H1 (cell line): ENCODE data around the gene CDK13. TPM values are rescaled to one million over a fixed set of nuclear protein-coding genes. Genes with fewer than 3 reads are reported as not detected.
"Not testable (repeated sequence)": the region's sequence is repeated elsewhere in the genome, so short reads cannot be mapped to it uniquely, and the experiment has no call there.

Experiments
- CTCF ChIA-PET: fragments of 300-600 bp; sonication (Branson Sonifier 250); formaldehyde crosslinking; loops from one replicate; lab custom pipeline; 2021; ENCODE audit not compliant: partially characterized antibody; lab: Charles Lee
- POLR2A ChIA-PET: fragments of 300-600 bp; sonication (Branson Sonifier 250); formaldehyde crosslinking; loops from one replicate; lab custom pipeline; 2021; ENCODE audit warnings: inconsistent platforms; ENCODE audit not compliant: partially characterized antibody; lab: Charles Lee
- DNase-seq, 2 experiments: peaks; one replicate each; pipeline versions ENCODE4 v3.0.0 to v3.0.0-alpha.2; 2010 to 2022; ENCODE audit warnings: low spot score in 2 of 2, low read depth in 1 of 2, mixed read lengths in 1 of 2
- FAIRE-seq: peaks from 2 replicates; lab custom pipeline; 2011; peaks lifted over from hg19 to GRCh38; lab: Jason Lieb, UNC
- H2AFZ ChIP-seq: 2 replicates; pipeline ENCODE4 v1.8.1; 2012; ENCODE audit warnings: low read length, inconsistent platforms
- H2AK5ac ChIP-seq: 2 replicates; pipeline ENCODE4 v1.6.1; 2013; ENCODE audit warnings: low read depth, low read length
- H2BK120ac ChIP-seq: replicated peaks from 2 replicates; pipeline ENCODE3; 2013; ENCODE audit warnings: low read depth, low read length, inconsistent platforms
- H2BK12ac ChIP-seq: 2 replicates; pipeline ENCODE4 v1.6.1; 2013; ENCODE audit warnings: low read depth, low read length
- H2BK15ac ChIP-seq: 2 replicates; pipeline ENCODE4 v1.6.1; 2013; ENCODE audit warnings: low read length
- H2BK20ac ChIP-seq: 2 replicates; pipeline ENCODE4 v1.6.1; 2013; ENCODE audit warnings: low read length
- H2BK5ac ChIP-seq: 2 replicates; pipeline ENCODE4 v1.6.1; 2013; ENCODE audit warnings: low read depth, low read length
- H3K14ac ChIP-seq: 2 replicates; pipeline ENCODE4 v1.6.1; 2013; ENCODE audit warnings: inconsistent platforms; ENCODE audit not compliant: insufficient read length
- H3K18ac ChIP-seq: 2 replicates; pipeline ENCODE4 v1.6.1; 2013; ENCODE audit warnings: low read length; ENCODE audit errors: extremely low read depth
- H3K23ac ChIP-seq: 2 replicates; pipeline ENCODE4 v1.6.1; 2013; ENCODE audit warnings: inconsistent platforms; ENCODE audit not compliant: insufficient read length
- H3K23me2 ChIP-seq: 2 replicates; pipeline ENCODE4 v1.6.1; 2013; ENCODE audit warnings: low read depth, low read length
- H3K27ac ChIP-seq: 2 replicates; pipeline ENCODE4 v1.6.1; 2011; ENCODE audit warnings: low read depth, low read length, inconsistent platforms
- H3K27me3 ChIP-seq, 4 experiments: replicated peaks in 1 of 4; 1 replicate in 1 of 4; 2 replicates in 3 of 4; pipeline versions ENCODE4 v1.6.1 to v1.8.1; 2011 to 2013; ENCODE audit warnings: low read length in 3 of 4, mild to moderate bottlenecking in 3 of 4, inconsistent platforms in 2 of 4, mixed read lengths in 2 of 4, moderate library complexity in 1 of 4; ENCODE audit not compliant: control insufficient read depth in 3 of 4, insufficient read depth in 3 of 4; ENCODE audit errors: extremely low read depth in 1 of 4
- H3K36me3 ChIP-seq, 4 experiments: 2 replicates each; pipeline versions ENCODE4 v1.6.1 to v1.8.1; 2011 to 2013; ENCODE audit warnings: mild to moderate bottlenecking in 4 of 4, low read length in 3 of 4, moderate library complexity in 2 of 4, control low read depth in 1 of 4, inconsistent platforms in 1 of 4; ENCODE audit not compliant: insufficient read depth in 4 of 4, control insufficient read depth in 2 of 4
- H3K4ac ChIP-seq: replicated peaks from 2 replicates; pipeline ENCODE3; 2013; ENCODE audit warnings: low read length, low read depth, mixed read lengths, inconsistent platforms; ENCODE audit not compliant: insufficient read length
- H3K4me1 ChIP-seq, 4 experiments: replicated peaks in 1 of 4; 1 replicate in 1 of 4; 2 replicates in 3 of 4; pipeline versions ENCODE4 v1.6.1 to v1.8.1; 2011 to 2013; ENCODE audit warnings: low read length in 3 of 4, inconsistent platforms in 2 of 4, mixed read lengths in 1 of 4; ENCODE audit not compliant: insufficient read depth in 4 of 4, control insufficient read depth in 3 of 4
- H3K4me2 ChIP-seq, 2 experiments: 2 replicates each; pipeline versions ENCODE4 v1.6.1 to v1.8.1; 2011 to 2013; ENCODE audit warnings: low read depth in 2 of 2, low read length in 2 of 2, control low read depth in 1 of 2, inconsistent platforms in 1 of 2, mild to moderate bottlenecking in 1 of 2; ENCODE audit not compliant: insufficient read depth in 1 of 2
- H3K4me3 ChIP-seq, 4 experiments: fragments of 200-600, 300-600 bp in 1 of 4; sonication (generic), shearing (Covaris generic), sonication (Bioruptor Twin) in 1 of 4; 2 replicates each; pipeline versions ENCODE4 v1.5.1 to v1.8.1; 2011 to 2016; ENCODE audit warnings: low read length in 4 of 4, low read depth in 3 of 4, control low read depth in 2 of 4, inconsistent platforms in 2 of 4, mild to moderate bottlenecking in 2 of 4, mixed read lengths in 1 of 4, moderate library complexity in 1 of 4; ENCODE audit not compliant: insufficient read depth in 2 of 4; ENCODE audit errors: extremely low read depth in 1 of 4
- H3K56ac ChIP-seq: replicated peaks from 2 replicates; pipeline ENCODE3; 2013; ENCODE audit warnings: low read depth, mild to moderate bottlenecking, mixed read lengths, low read length, inconsistent platforms; ENCODE audit not compliant: insufficient read length
- H3K79me1 ChIP-seq: 2 replicates; pipeline ENCODE4 v1.6.1; 2013; ENCODE audit warnings: low read depth, low read length, control low read depth
- H3K79me2 ChIP-seq, 2 experiments: 2 replicates each; pipeline versions ENCODE4 v1.6.1 to v1.8.1; 2012 to 2013; ENCODE audit warnings: low read length in 2 of 2, mild to moderate bottlenecking in 2 of 2, inconsistent platforms in 1 of 2; ENCODE audit not compliant: insufficient read depth in 2 of 2, control insufficient read depth in 1 of 2
- H3K9ac ChIP-seq, 4 experiments: replicated peaks in 1 of 4; 1 replicate in 1 of 4; 2 replicates in 3 of 4; pipeline versions ENCODE4 v1.6.1 to v1.8.1; 2011 to 2013; ENCODE audit warnings: low read depth in 3 of 4, low read length in 3 of 4, control low read depth in 2 of 4, mild to moderate bottlenecking in 2 of 4, moderate library complexity in 2 of 4, inconsistent platforms in 1 of 4; ENCODE audit errors: extremely low read depth in 1 of 4
- H3K9me3 ChIP-seq, 2 experiments: 2 replicates each; pipeline versions ENCODE4 v1.6.1 to v1.8.1; 2012 to 2013; ENCODE audit warnings: mild to moderate bottlenecking in 2 of 2, moderate library complexity in 2 of 2, control low read depth in 1 of 2, inconsistent platforms in 1 of 2, low read depth in 1 of 2, low read length in 1 of 2, mixed read lengths in 1 of 2; ENCODE audit not compliant: insufficient read depth in 2 of 2
- H4K20me1 ChIP-seq, 2 experiments: replicated peaks in 1 of 2; 2 replicates each; pipeline versions ENCODE3 to v1.8.1; 2011 to 2013; ENCODE audit warnings: inconsistent platforms in 2 of 2, low read length in 2 of 2, mild to moderate bottlenecking in 1 of 2; ENCODE audit not compliant: insufficient read depth in 2 of 2, control insufficient read depth in 1 of 2
- H4K5ac ChIP-seq: 2 replicates; pipeline ENCODE4 v1.6.1; 2013; ENCODE audit warnings: low read length, low read depth, mixed read lengths, inconsistent platforms; ENCODE audit not compliant: insufficient read length
- H4K8ac ChIP-seq: 2 replicates; pipeline ENCODE4 v1.8.0; 2013; ENCODE audit warnings: mild to moderate bottlenecking, moderate library complexity, low read length, inconsistent platforms; ENCODE audit not compliant: insufficient read depth; ENCODE audit errors: extremely low read depth
- H4K91ac ChIP-seq: replicated peaks from 2 replicates; pipeline ENCODE3; 2013; ENCODE audit warnings: low read length, mixed read lengths, inconsistent platforms; ENCODE audit not compliant: insufficient read length
- WGBS, 2 experiments: shearing (Covaris generic) in 1 of 2; methylation state at CpG; one replicate each; pipeline versions ENCODE4 v1.1.6 to v1.1.7; 2013 to 2015; ENCODE audit warnings: low lambda C conversion rate in 2 of 2, mixed read lengths in 2 of 2, inconsistent platforms in 1 of 2, low coverage in 1 of 2, missing lambda C conversion rate in 1 of 2; ENCODE audit not compliant: insufficient replicate concordance in 2 of 2, insufficient coverage in 1 of 2, insufficient read length in 1 of 2; ENCODE audit errors: extremely low coverage in 1 of 2, missing lambda C conversion rate in 1 of 2; 5-methylcytosine and 5-hydroxymethylcytosine counted together
- polyA plus RNA-seq, 7 experiments: library from polyadenylated mRNA; depleted of rRNA in 3 of 7; stranded (reverse) in 5 of 7; unstranded in 2 of 7; fragments of >200 nt in 5 of 7; fragments of 200-250 nt in 2 of 7; gene quantifications; 1 replicate in 5 of 7; 2 replicates in 1 of 7; 4 replicates in 1 of 7; pipeline versions ENCODE4 v1.2.1 to v1.2.3, GENCODE V29; 2011 to 2013; ENCODE audit warnings: missing spikeins in 2 of 7, mixed read lengths in 2 of 7
- total RNA-seq: library from RNA; stranded (reverse); fragmentation: NEBNext Ultra II Directional; extraction: Animal tissue kit (Norgen Biotek cat#: 25700); gene quantifications from 2 replicates; pipeline ENCODE4 v1.2.1, GENCODE V29; 2021

Gene CDK13
- total and polyA plus RNA-seq, 2 of the 8 experiments (the other 6 are each of a cell fraction or from before 2014, with no cell fraction given): 22.6 to 49.5 TPM

DNA sequence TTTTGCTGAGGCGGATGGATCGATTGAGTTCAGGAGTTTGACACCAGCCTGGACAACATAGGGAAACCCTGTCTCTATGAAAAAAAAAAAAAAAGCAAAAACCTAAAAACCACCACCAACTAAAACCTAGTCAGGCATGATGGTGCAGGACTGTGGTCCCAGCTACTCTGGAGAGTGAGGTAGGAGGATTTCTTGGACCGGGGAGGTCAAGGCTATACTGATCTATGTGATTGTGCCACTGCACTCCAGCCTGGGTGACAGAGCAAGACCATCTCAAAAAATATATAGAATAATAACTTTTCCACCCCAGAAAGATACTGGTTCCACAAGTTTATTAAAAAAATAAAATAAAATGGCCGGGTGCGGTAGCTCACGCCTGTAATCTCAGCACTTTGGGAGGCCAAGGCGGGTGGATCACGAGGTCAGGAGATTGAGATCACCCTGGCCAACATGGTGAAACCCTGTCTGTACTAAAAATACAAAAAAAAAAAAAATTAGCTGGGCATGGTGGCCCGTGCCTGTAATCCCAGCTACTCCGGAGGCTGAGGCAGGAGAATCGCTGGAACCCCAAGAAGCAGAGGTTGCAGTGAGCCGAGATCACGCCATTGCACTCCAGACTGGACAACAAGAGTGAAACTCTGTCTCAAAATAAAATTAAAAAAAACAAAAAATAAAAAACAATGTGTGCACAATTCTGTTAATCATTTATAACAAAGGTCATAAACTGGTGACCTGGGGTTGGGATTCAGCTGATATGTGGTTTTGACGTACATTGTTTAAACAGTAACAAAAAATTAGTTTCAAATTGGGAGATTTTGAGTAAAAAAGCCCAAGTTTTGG lies 172.3 kb downstream of the CDK13 start:
- H3K27ac ChIP-seq, H3K23me2 ChIP-seq, H2BK20ac ChIP-seq, H2BK120ac ChIP-seq, H2AK5ac ChIP-seq, H2BK15ac ChIP-seq, H3K4me2 ChIP-seq, H3K79me2 ChIP-seq, H4K5ac ChIP-seq, H3K4me1 ChIP-seq, H2BK12ac ChIP-seq, H3K9me3 ChIP-seq, H2AFZ ChIP-seq, H3K56ac ChIP-seq, H3K79me1 ChIP-seq, DNase-seq, H2BK5ac ChIP-seq, H3K9ac ChIP-seq, H4K20me1 ChIP-seq, FAIRE-seq, H3K4me3 ChIP-seq, H4K91ac ChIP-seq, H3K23ac ChIP-seq, H3K4ac ChIP-seq, H3K18ac ChIP-seq, H4K8ac ChIP-seq, H3K27me3 ChIP-seq, H3K36me3 ChIP-seq, H3K14ac ChIP-seq: not testable (repeated sequence)
- WGBS, 2 experiments: 97% methylated on average over 14 of the region's 14 CpGs; no CpG with 5 or more reads in 1 of the 2 experiments
- CTCF ChIA-PET: interaction anchor here (1.4 kb wide), 1 partner anchor 70 kb away, joined by 3 read pairs; no protein-coding TSS in a partner anchor
- POLR2A ChIA-PET: interaction anchor here (2.0 kb wide), 1 partner anchor 12 kb away, joined by 7 read pairs; the partner anchor contains the start of genes MPLKIP and SUGCT
